K562 (cell line): ENCODE measurements around the gene TOR1AIP1. TPM values are rescaled to one million over a fixed set of nuclear protein-coding genes. Genes with fewer than 3 reads are reported as not detected.

Source experiments
- COPS2 ChIP-seq: fragments of 450-650 bp; conservative IDR thresholded peaks from 2 replicates; pipeline ENCODE4 v1.6.1; 2016; ENCODE audit warnings: mild to moderate bottlenecking, moderate library complexity
- FOXP1 ChIP-seq: sonication (generic); formaldehyde crosslinking; IDR thresholded peaks from 2 replicates; pipeline ENCODE4 v1.8.0; 2022; ENCODE audit warnings: mild to moderate bottlenecking, missing genetic modification reagents
- FUS ChIP-seq: fragments of 200-400 bp; formaldehyde crosslinking; optimal IDR thresholded peaks from 2 replicates; pipeline ENCODE3; 2017; ENCODE audit warnings: low read depth, low read length
- HCFC1 ChIP-seq: IDR thresholded peaks from 2 replicates; pipeline ENCODE4 v1.6.1; 2012; ENCODE audit warnings: low read depth, low read length, improper control_type of control experiment
- LCOR ChIP-seq: sonication (generic); formaldehyde crosslinking; IDR thresholded peaks from 2 replicates; pipeline ENCODE4 v1.8.0; 2022; ENCODE audit warnings: mild to moderate bottlenecking, missing genetic modification reagents
- MECOM ChIP-seq: fragments of 250-450 bp; sonication (Bioruptor Pico); IDR thresholded peaks from 2 replicates; pipeline ENCODE4 v1.8.0; 2022; ENCODE audit warnings: inconsistent platforms
- NR3C1 ChIP-seq: sonication (generic); formaldehyde crosslinking; IDR thresholded peaks from 2 replicates; pipeline ENCODE4 v1.8.1; 2022; ENCODE audit warnings: missing genetic modification reagents
- RBM14 ChIP-seq: fragments of 200-400 bp; formaldehyde crosslinking; IDR thresholded peaks from 2 replicates; pipeline ENCODE4 v1.6.1; 2018; ENCODE audit warnings: low read depth, mild to moderate bottlenecking, low read length, moderate library complexity, borderline replicate concordance; ENCODE audit not compliant: insufficient read depth
- RCOR1 ChIP-seq, 2 experiments: IDR thresholded peaks; 2 replicates each; pipeline ENCODE4 v1.6.1; 2012; ENCODE audit warnings: low read depth in 2 of 2, low read length in 2 of 2, borderline replicate concordance in 1 of 2, improper control_type of control experiment in 1 of 2
- SIN3B ChIP-seq: fragments of 450-650 bp; IDR thresholded peaks from 2 replicates; pipeline ENCODE4 v1.6.1; 2017; ENCODE audit warnings: low read depth, mild to moderate bottlenecking, moderate library complexity
- SMARCA4 ChIP-seq: fragments of 450-650 bp; IDR thresholded peaks from 2 replicates; pipeline ENCODE4 v1.6.1; 2016
- TEAD4 ChIP-seq, 2 experiments: sonication (generic) in 1 of 2; formaldehyde crosslinking in 1 of 2; IDR thresholded peaks; 2 replicates each; pipeline versions ENCODE4 v1.6.1 to v1.8.0; 2012 to 2022; ENCODE audit warnings: borderline replicate concordance in 1 of 2, inconsistent platforms in 1 of 2, low read length in 1 of 2, mild to moderate bottlenecking in 1 of 2, missing genetic modification reagents in 1 of 2
- ZBTB11 ChIP-seq, 3 experiments: fragments of 200-800 bp in 1 of 3; fragments of 250-450 bp in 1 of 3; fragments of 450-650 bp in 1 of 3; sonication (Bioruptor Pico) in 1 of 3; sonication (Bioruptor generic) in 1 of 3; formaldehyde crosslinking in 1 of 3; IDR thresholded peaks; 2 replicates each; pipeline versions ENCODE4 v1.6.1 to v1.8.0; 2016 to 2022; ENCODE audit warnings: mild to moderate bottlenecking in 2 of 3, missing genetic modification characterization in 2 of 3, missing compliant biosample characterization in 1 of 3, moderate library complexity in 1 of 3
- ZNF445 ChIP-seq: fragments of 250-450 bp; sonication (Bioruptor Pico); IDR thresholded peaks from 2 replicates; pipeline ENCODE4 v1.4.0; 2020; ENCODE audit warnings: low read depth, mild to moderate bottlenecking, moderate library complexity
- ZNF561 ChIP-seq: fragments of 450-650 bp; formaldehyde crosslinking; conservative IDR thresholded peaks from 2 replicates; pipeline ENCODE4 v1.4.0; 2020; ENCODE audit warnings: mild to moderate bottlenecking, moderate library complexity
- ZNF644 ChIP-seq: fragments of 200-800 bp; sonication (Bioruptor generic); IDR thresholded peaks from 2 replicates; pipeline ENCODE4 v1.6.1; 2016; ENCODE audit warnings: low read depth, missing genetic modification characterization, missing compliant biosample characterization
- polyA plus RNA-seq, 8 experiments: library from polyadenylated mRNA; depleted of rRNA in 4 of 8; stranded (reverse) in 5 of 8; unstranded in 3 of 8; fragments of >200 nt; fragmentation: Nextera tagmentation in 2 of 8; fragmentation: Illumina TruSeq in 1 of 8; extraction: Ambion mirVana in 2 of 8; extraction: Trizol in 1 of 8; gene quantifications; 2 replicates each; pipeline versions ENCODE4 v1.2.1 to v1.2.3, GENCODE V29; 2011 to 2014; ENCODE audit warnings: inconsistent platforms in 1 of 8, missing spikeins in 1 of 8
- total RNA-seq, 7 experiments: library from RNA; depleted of rRNA in 6 of 7; stranded (reverse); fragments of >200 nt in 6 of 7; fragmentation: Illumina TruSeq in 2 of 7; extraction: Trizol in 2 of 7; gene quantifications; 2 replicates each; pipeline versions ENCODE4 v1.2.1 to v1.2.3, GENCODE V29; 2011 to 2021; ENCODE audit warnings: low replicate concordance in 1 of 7
- TF ChIP-seq, protein P1 (sequence below), 2 experiments: fragments of 450-650 bp in 1 of 2; sonication (generic) in 1 of 2; formaldehyde crosslinking in 1 of 2; IDR thresholded peaks in 1 of 2; conservative IDR thresholded peaks in 1 of 2; 2 replicates each; pipeline versions ENCODE4 v1.6.1 to v1.8.1; 2016 to 2023; ENCODE audit warnings: mild to moderate bottlenecking in 2 of 2, moderate library complexity in 2 of 2, inconsistent platforms in 1 of 2, missing genetic modification reagents in 1 of 2
- TF ChIP-seq, protein P2 (sequence below): IDR thresholded peaks from 2 replicates; pipeline ENCODE4 v1.6.1; 2014; ENCODE audit warnings: antibody characterized with exemption
- TF ChIP-seq, protein P3 (sequence below): fragments of 250-450 bp; sonication (Bioruptor Pico); IDR thresholded peaks from 2 replicates; pipeline ENCODE4 v1.4.0; 2020; ENCODE audit warnings: mild to moderate bottlenecking, moderate library complexity

TOR1AIP1 gene
- total and polyA plus RNA-seq, 9 of the 15 experiments (the other 6 are each of a cell fraction or from before 2014, with no cell fraction given) = 18.1 to 46.9 (median 35.5) TPM

DNA sequence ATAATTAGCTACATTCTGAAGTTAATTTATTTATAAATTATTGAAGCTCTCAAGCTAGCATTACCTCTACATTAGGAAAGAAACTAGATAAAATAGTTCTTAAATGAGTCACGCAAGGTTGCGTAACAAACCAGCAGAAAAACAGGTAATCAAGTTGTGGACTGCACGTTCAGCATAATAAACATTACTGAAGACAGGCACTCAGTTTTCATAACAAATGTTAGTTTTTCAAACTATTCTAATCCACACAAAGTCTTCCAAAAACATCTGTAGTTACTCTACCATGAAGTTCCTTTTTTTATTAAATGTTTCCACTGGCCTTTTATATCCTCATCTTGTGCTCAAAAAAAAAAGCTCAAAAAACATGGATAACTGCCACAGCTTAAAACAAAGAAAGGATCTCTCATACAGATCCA is 5.8 kb upstream of the TOR1AIP1 start (continued):
- TF ChIP-seq HCFC1 (no peak), ZNF561 (CRISPR knock-in tag) (no peak), NR3C1 (CRISPR knock-in tag) (no peak), FUS (no peak), ZNF644 (no peak), SMARCA4 (peak; percentile 92), RCOR1 (IDR thresholded peaks at IDR 0.05; ENCODE audit: borderline replicate concordance in 1 of 2, low read depth in 2 of 2, low read length in 2 of 2) (peak in 1 of 2 experiments; percentile 47; a peak in 1 of 4 replicates), ZNF445 (CRISPR knock-in tag) (no peak), TEAD4 (IDR thresholded peaks at IDR 0.05; ENCODE audit: low read length) (peak; percentile 93), TEAD4 (CRISPR knock-in tag; IDR thresholded peaks at IDR 0.05; ENCODE audit: borderline replicate concordance) (no peak), ZBTB11 (CRISPR knock-in tag; IDR thresholded peaks at IDR 0.05) (no peak), FOXP1 (no peak), RBM14 (no peak), LCOR (CRISPR knock-in tag) (peak; percentile 45; the same call in 1 of the 2 replicates), COPS2 (no peak), MECOM (CRISPR knock-in tag) (0 out of 2 replicates have a peak, but pooled peaks have one; percentile 7), SIN3B (no peak)
- TF ChIP-seq, protein P1, sequence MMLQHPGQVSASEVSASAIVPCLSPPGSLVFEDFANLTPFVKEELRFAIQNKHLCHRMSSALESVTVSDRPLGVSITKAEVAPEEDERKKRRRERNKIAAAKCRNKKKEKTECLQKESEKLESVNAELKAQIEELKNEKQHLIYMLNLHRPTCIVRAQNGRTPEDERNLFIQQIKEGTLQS (IDR thresholded peaks at IDR 0.05) = peak; percentile 97
- TF ChIP-seq, protein P1 (CRISPR knock-in tag; conservative IDR thresholded peaks at IDR 0.05) = no peak
- TF ChIP-seq, protein P2, sequence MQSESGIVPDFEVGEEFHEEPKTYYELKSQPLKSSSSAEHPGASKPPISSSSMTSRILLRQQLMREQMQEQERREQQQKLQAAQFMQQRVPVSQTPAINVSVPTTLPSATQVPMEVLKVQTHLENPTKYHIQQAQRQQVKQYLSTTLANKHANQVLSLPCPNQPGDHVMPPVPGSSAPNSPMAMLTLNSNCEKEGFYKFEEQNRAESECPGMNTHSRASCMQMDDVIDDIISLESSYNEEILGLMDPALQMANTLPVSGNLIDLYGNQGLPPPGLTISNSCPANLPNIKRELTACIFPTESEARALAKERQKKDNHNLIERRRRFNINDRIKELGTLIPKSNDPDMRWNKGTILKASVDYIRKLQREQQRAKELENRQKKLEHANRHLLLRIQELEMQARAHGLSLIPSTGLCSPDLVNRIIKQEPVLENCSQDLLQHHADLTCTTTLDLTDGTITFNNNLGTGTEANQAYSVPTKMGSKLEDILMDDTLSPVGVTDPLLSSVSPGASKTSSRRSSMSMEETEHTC = no peak
- TF ChIP-seq, protein P3, sequence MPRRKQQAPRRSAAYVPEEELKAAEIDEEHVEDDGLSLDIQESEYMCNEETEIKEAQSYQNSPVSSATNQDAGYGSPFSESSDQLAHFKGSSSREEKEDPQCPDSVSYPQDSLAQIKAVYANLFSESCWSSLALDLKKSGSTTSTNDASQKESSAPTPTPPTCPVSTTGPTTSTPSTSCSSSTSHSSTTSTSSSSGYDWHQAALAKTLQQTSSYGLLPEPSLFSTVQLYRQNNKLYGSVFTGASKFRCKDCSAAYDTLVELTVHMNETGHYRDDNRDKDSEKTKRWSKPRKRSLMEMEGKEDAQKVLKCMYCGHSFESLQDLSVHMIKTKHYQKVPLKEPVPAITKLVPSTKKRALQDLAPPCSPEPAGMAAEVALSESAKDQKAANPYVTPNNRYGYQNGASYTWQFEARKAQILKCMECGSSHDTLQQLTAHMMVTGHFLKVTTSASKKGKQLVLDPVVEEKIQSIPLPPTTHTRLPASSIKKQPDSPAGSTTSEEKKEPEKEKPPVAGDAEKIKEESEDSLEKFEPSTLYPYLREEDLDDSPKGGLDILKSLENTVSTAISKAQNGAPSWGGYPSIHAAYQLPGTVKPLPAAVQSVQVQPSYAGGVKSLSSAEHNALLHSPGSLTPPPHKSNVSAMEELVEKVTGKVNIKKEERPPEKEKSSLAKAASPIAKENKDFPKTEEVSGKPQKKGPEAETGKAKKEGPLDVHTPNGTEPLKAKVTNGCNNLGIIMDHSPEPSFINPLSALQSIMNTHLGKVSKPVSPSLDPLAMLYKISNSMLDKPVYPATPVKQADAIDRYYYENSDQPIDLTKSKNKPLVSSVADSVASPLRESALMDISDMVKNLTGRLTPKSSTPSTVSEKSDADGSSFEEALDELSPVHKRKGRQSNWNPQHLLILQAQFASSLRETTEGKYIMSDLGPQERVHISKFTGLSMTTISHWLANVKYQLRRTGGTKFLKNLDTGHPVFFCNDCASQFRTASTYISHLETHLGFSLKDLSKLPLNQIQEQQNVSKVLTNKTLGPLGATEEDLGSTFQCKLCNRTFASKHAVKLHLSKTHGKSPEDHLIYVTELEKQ (CRISPR knock-in tag) = no peak
